Colon (tissue), 2 donors: ENCODE results near the gene HYCC2.
"Not testable (repeated sequence)": the region's sequence is repeated elsewhere in the genome, so short reads cannot be mapped to it uniquely, and the experiment has no call there.

Source experiments
- FAIRE-seq: peaks from 2 replicates; lab custom pipeline; 2012; peaks lifted over from hg19 to GRCh38; lab: Jason Lieb, UNC
- donor health status: control.
- donor health status: control.

HYCC2 gene

DNA sequence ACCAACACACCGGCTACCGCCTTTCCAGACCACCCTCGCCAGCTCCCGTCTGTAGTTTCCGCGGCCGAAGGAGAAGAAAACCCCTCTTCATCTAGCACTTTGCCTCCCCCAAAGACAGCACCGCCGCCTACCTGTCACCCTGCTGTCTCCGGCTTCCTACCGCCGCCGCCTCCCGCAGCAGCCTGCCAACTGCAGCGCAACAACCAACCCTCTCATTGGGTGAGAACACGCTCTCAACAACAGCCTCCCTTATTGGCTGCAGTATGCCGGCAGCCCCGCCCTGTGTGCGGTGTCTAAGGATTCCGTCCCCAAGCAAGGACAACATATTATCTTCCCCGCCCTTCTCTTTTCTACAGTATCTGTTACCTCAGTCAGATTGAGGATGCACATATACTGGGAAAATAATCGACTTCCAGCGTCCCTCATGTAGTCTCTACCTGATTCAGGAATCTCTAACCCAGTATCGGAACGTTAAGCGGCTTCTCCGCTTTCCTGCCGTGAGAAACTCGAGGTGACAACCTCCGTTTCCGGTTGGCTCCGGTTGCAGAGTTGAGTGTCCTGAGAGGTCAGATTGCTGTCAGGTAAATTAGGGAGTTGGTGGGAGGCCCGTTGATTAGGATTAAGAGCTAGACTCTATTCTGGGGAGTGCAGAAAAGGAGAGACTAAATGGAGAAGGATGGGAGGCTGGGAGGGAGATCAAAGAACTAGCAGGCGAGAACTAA, at the start of gene HYCC2, which contains the start of gene NDUFB3:
Gene HYCC2 (minus strand): TSS at position 193 of the 722 bp plus-strand sequence. CDS start 47,662 bp downstream, outside the sequence.
Gene NDUFB3 (plus strand): TSS at position 523 of the 722 bp plus-strand sequence. CDS start 6,882 bp downstream, outside the sequence.
- no peak for FAIRE-seq

DNA sequence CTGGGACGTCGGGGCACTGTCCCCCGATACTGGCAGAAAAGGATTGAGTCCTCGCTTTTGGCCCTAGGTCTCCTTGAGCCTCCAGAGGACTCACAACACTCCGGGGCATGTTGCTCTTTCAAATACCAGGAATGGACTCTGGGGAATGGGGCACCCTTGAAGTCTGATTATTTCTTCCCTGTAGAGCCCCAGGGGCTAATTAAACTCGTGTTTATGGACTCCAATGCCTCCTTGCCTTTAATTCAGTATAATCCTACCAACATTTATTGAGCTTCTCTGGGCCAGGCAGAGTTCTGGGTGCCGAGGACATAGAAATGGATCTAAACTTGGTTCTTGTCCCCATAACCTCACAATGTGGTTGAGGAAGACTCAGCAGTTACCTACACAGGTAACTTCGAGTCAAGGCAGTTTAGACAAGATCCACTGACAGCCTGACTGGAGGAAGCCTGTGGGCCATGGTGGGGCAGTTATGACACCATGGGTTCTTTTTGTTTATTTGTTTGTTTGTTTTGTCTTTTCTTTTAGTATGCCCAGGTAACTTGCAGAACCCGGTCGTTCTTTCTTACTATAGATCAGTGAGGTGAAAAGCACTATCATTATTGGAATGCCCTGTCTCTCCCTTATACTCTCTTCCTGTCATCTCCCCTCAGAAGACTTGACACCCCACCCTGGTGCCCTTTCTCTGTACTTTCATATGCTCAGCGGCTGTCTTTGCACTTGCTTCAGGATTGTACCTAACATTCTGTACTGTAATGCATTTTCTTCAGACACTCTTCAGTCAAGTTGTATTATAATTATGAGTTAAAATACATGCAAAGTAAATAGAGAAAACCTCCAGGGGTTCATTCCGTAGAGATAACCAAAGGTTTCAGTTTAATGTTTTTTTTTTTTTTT, 47.7 kb upstream of the HYCC2 start:
- no peak for FAIRE-seq

DNA sequence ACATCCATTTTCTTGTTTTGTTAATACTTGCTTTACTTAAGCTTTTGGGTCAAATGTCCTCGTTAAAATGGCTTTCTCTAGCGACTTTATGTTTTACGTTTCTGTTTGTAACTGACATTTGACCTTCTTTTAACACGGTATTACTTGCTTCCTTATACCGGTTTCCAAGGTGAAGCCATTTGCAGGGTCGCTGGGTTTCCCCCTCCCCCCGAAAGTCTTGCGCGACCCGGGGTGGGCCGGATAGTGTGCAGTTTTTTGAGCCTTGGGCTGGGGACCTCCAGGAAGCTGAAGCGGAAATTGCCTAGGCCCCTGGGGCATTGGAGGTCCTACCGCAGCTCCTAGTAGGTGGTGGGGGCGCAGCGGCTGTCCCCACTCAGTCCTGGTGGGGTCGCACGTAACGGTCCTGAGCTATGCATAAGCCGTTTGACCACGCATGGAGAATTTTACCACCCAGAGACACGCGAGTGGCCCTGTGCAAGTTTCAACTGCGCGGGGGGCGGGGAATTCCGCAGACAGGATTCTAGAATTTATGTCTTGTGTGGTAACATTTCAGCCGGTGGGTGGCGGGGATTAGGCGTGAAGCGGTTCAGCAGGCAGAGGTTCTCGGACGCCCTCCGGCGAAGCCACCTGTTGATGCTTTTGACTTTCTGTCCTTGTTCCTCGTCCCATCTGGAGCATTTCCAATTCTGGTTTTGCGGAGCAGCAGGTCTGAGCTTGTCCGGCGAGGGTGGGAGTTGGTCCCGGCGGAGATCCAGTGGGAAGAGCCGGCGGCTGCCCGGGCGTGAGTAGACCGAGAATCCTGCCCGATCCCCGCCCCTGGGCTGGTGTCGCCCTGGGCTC, 46.9 kb upstream of the HYCC2 start:
- no peak for FAIRE-seq

DNA sequence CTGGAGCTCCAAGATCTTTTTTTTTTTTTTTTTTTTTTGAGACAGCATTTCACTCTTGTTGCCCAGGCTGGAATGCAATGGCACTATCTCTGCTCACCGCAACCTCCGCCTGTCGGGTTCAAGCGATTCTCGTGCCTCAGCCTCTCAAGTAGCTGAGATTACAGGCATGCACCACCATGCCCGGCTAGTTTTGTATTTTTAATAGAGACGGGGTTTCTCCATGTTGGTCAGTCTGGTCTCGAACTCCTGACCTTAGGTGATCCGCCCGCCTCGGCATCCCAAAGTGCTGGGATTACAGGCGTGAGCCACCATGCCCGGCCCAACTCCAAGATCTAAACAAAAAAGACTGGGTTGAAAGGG, 46.2 kb upstream of the HYCC2 start:
- FAIRE-seq: not testable (repeated sequence)

GRCh38 chr2:201116959-201117734, 45.7 kb upstream of the HYCC2 start:
- no peak for FAIRE-seq

GRCh38 chr2:201116115-201116958, 44.9 kb upstream of the HYCC2 start, which contains the start of gene CFLAR:
CFLAR (plus strand) TSS chr2:201116164; CDS start chr2:201129866, 13,702 bp downstream.
- no peak for FAIRE-seq

DNA sequence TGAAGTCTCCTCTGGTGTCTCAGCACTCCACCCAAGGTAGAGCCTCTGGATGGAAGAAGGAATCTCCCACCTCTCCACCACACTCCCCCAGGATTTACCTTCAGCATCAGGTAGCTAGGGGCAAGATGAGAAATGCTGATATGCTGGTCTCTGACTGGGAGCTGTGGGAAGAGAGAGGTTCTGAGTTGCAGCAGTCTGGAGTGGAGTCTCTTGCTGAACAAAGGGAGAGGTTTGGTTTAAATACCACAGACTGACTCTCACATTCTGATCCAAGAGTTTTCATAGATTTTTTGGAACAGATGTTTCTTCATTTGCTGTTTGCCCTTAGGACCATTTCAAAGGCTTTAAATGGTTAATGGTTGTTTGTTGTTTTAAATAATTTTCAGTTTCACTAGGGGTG, 43.4 kb upstream of the HYCC2 start:
- no peak for FAIRE-seq

- no peak for FAIRE-seq
These were observed 42.9 kb upstream of the HYCC2 start for GRCh38 chr2:201114350-201114749.

DNA sequence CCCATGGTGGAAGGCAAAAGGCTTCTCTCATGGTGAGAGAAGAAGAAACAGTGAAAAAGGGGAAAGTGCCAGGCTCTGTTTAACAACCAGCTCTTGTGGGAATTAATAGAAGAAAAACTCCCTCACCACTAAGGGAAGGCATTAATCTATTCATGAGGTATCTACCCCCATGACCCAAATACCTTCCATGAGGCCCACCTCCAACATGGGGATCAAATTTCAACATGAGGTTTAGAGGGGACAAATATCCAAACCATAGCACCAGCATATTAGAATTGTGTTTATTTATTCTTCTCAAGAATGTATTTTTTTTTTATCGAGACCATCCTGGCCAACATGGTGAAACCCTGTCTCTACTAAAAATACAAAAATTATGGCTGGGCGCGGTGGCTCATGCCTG, 39.6 kb upstream of the HYCC2 start:
- no peak for FAIRE-seq

- no peak for FAIRE-seq
These were observed 39.1 kb upstream of the HYCC2 start for GRCh38 chr2:201110615-201111014.

GRCh38 chr2:201109186-201109585, 37.7 kb upstream of the HYCC2 start:
- FAIRE-seq: no peak

DNA sequence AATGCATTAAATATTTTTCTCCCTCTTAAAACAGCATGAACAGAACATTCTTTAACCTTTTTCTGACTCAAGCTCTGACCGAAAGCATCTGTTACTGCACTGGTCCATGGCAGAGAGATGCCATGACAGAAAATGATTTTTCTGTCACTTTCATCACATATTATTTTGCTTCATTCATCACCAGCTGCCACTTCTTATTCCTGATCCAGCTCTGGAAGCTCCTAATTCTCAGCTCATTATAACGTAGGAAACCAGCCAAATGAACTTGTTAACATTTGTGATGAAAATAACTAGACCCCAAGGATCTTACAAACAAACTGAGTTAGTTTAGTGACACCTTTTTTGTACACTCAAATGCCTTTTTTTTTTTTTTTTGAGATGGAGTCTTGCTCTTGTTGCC, 36.9 kb upstream of the HYCC2 start:
- FAIRE-seq: no peak

- no peak for FAIRE-seq
These were observed 36.2 kb upstream of the HYCC2 start for GRCh38 chr2:201107624-201108023.

GRCh38 chr2:201105759-201106158, 34.3 kb upstream of the HYCC2 start:
- no peak for FAIRE-seq

DNA sequence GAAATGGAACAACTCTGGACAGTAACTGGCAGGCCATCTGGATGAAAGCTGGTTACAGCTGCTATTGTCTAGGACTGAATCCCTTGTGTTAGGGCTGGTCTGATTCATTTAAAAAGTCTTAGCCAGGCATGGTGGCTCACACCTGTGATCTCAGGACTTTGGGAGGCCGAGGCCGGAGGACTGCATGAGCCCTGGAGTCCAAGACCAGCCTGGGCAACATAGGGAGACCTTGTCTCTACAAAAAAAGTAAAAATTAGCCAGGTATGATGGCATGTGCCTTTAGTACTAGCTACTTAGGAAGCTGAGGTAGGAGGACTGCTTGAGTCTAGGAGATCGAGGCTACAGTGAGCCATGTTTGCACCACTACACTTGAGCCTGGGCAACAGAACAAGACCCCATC, 29.0 kb upstream of the HYCC2 start:
- FAIRE-seq: no peak

- FAIRE-seq: no peak
These were observed 22.1 kb upstream of the HYCC2 start for GRCh38 chr2:201093573-201093972.

DNA sequence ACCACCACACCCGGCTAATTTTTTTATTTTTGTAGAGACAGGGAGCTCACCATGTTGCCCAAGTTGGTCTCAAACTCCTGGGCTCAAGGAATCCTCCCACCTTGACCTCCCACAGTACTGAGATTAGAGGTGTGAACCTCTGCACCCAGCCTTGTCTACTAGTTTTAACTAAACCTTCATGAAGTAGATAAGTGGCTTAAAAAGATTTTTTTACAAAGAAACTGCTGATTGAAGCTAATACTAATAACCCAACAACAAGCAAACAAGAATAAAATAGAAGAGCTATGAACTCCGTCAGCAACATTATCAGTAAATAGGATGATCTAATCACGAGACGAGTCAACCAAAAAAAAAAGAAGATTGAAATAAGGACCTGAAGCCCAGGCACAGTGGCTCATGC, 19.1 kb upstream of the HYCC2 start:
- FAIRE-seq: no peak

- FAIRE-seq: no peak
These were observed 13.4 kb upstream of the HYCC2 start for GRCh38 chr2:201084863-201085262.

DNA sequence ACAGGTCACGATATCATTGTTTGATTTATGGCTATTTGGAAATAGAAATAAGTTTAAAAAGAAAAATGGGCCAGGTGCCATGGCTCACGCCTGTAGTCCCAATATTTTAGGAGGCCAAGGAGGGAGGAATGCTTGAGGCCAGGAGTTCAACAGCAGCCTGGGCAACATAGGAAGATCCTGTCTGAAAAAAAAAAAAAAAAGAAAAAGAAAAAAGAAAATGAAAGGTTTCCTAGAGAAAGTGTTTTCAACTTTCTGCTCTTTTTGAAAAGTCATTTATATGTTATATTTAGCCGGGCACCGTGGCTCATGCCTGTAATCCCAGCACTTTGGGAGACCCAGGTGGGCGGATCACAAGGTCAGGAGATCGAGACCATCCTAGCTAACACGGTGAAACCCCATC, 3.5 kb upstream of the HYCC2 start:
- no peak for FAIRE-seq

- FAIRE-seq: no peak
These were observed 1.6 kb upstream of the HYCC2 start for GRCh38 chr2:201073071-201073470.

DNA sequence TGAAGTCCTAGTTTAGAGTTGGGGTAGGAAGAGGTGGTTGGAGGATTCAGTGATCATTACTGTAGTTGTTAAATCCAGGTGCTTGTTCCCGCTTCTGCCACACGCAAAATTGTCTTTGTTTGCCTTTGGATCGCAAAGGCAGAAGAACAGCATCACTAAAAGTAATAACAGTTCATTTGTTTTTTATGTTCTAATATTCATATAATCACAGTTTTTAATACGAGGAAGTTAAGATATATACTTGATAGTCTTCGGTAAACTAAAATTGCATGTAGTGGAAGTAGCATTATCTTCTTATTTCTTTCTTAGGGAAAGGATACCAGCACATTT, 695 bp upstream of the HYCC2 start:
- no peak for FAIRE-seq
